ENCODE measurements around the gene TSPO.

The TSPO gene

GRCh38 chr22:43202756-43203410 is 51.5 kb downstream of the TSPO start:
- H3K27me3 ChIP-seq, result no peaks in the 10 kb centered on the region
- no peaks in the 10 kb centered on the region for H3K9me3 ChIP-seq
- H3K4me1 ChIP-seq, result no peaks in the 10 kb centered on the region
- DNase-seq, result no peak
- TF ChIP-seq CTCF (IDR thresholded peaks at IDR 0.05; ENCODE audit: low read depth, low read length), result no peak
- H3K4me3 ChIP-seq (ENCODE audit: low read depth, low read length), result no peak overlapping the region
- H3K36me3 ChIP-seq, result no peaks in the 10 kb centered on the region

- DNase-seq, result peak; percentile 9
- Histone ChIP-seq H3K9me3 (no peaks in the 10 kb centered on the region), H3K36me3 (no peaks in the 10 kb centered on the region), H3K4me1 (no peaks in the 10 kb centered on the region), H3K4me3 (ENCODE audit: low read depth, low read length) (no peak overlapping the region), H3K27me3 (no peaks in the 10 kb centered on the region)
- no peak for TF ChIP-seq CTCF (IDR thresholded peaks at IDR 0.05; ENCODE audit: low read depth, low read length)
Observed at GRCh38 chr22:43203471-43203981, 52.2 kb downstream of the TSPO start.

GRCh38 chr22:43205261-43205691 is 53.9 kb downstream of the TSPO start:
- H3K27me3 ChIP-seq, result no peaks in the 10 kb centered on the region
- no peak for TF ChIP-seq CTCF (IDR thresholded peaks at IDR 0.05; ENCODE audit: low read depth, low read length)
- DNase-seq, result no peak
- no peaks in the 10 kb centered on the region for H3K36me3 ChIP-seq
- no peak overlapping the region for H3K4me3 ChIP-seq (ENCODE audit: low read depth, low read length)
- no peaks in the 10 kb centered on the region for H3K9me3 ChIP-seq
- no peaks in the 10 kb centered on the region for H3K4me1 ChIP-seq

- Histone ChIP-seq H3K36me3 (no peaks in the 10 kb centered on the region), H3K4me1 (no peaks in the 10 kb centered on the region), H3K9me3 (no peaks in the 10 kb centered on the region), H3K27me3 (no peaks in the 10 kb centered on the region), H3K4me3 (ENCODE audit: low read depth, low read length) (no peak overlapping the region)
- no peak for TF ChIP-seq CTCF (IDR thresholded peaks at IDR 0.05; ENCODE audit: low read depth, low read length)
- DNase-seq, result no peak
Observed at GRCh38 chr22:43205748-43206508, 54.6 kb downstream of the TSPO start.

GRCh38 chr22:43206509-43207161 is 55.3 kb downstream of the TSPO start:
- H3K36me3 ChIP-seq, result no peaks in the 10 kb centered on the region
- H3K4me3 ChIP-seq (ENCODE audit: low read depth, low read length), result no peak overlapping the region
- no peak for TF ChIP-seq CTCF (IDR thresholded peaks at IDR 0.05; ENCODE audit: low read depth, low read length)
- H3K9me3 ChIP-seq, result no peaks in the 10 kb centered on the region
- no peak for DNase-seq
- no peaks in the 10 kb centered on the region for H3K27me3 ChIP-seq
- H3K4me1 ChIP-seq, result no peaks in the 10 kb centered on the region
